H1 (cell line): ENCODE data around the gene ARHGAP24. TPM values are rescaled to one million over a fixed set of nuclear protein-coding genes. Genes with fewer than 3 reads are reported as not detected.

Experiments used
- ASH2L ChIP-seq: fragments of 200-600, 300-600 bp; sonication (generic); IDR thresholded peaks from one replicate; pipeline ENCODE4 v1.7.1; 2017; ENCODE audit warnings: low read length
- SUZ12 ChIP-seq: fragments of 200-600 bp; sonication (generic); IDR thresholded peaks from 2 replicates; pipeline ENCODE4 v1.6.1; 2012; ENCODE audit warnings: mild to moderate bottlenecking, inconsistent platforms, low read length, moderate library complexity, mixed read lengths
- polyA plus RNA-seq, 7 experiments: library from polyadenylated mRNA; depleted of rRNA in 3 of 7; stranded (reverse) in 5 of 7; unstranded in 2 of 7; fragments of >200 nt in 5 of 7; fragments of 200-250 nt in 2 of 7; gene quantifications; 1 replicate in 5 of 7; 2 replicates in 1 of 7; 4 replicates in 1 of 7; pipeline versions ENCODE4 v1.2.1 to v1.2.3, GENCODE V29; 2011 to 2013; ENCODE audit warnings: missing spikeins in 2 of 7, mixed read lengths in 2 of 7
- total RNA-seq: library from RNA; stranded (reverse); fragmentation: NEBNext Ultra II Directional; extraction: Animal tissue kit (Norgen Biotek cat#: 25700); gene quantifications from 2 replicates; pipeline ENCODE4 v1.2.1, GENCODE V29; 2021

The ARHGAP24 gene
- total and polyA plus RNA-seq, 2 of the 8 experiments (the other 6 are each of a cell fraction or from before 2014, with no cell fraction given): 0.08 to 0.50 TPM

GRCh38 chr4:86007042-86007441 is 532.1 kb downstream of the ARHGAP24 start (continued):
- no peak for TF ChIP-seq SUZ12
- TF ChIP-seq ASH2L: no peak
